GM10847 (cell line): ENCODE results near the gene EGFL8.

Experiments
- POLR2A ChIP-seq: IDR thresholded peaks from 2 replicates; pipeline ENCODE4 v1.6.1; 2011; ENCODE audit not compliant: insufficient read length; ENCODE audit errors: extremely low read depth

EGFL8 gene

DNA sequence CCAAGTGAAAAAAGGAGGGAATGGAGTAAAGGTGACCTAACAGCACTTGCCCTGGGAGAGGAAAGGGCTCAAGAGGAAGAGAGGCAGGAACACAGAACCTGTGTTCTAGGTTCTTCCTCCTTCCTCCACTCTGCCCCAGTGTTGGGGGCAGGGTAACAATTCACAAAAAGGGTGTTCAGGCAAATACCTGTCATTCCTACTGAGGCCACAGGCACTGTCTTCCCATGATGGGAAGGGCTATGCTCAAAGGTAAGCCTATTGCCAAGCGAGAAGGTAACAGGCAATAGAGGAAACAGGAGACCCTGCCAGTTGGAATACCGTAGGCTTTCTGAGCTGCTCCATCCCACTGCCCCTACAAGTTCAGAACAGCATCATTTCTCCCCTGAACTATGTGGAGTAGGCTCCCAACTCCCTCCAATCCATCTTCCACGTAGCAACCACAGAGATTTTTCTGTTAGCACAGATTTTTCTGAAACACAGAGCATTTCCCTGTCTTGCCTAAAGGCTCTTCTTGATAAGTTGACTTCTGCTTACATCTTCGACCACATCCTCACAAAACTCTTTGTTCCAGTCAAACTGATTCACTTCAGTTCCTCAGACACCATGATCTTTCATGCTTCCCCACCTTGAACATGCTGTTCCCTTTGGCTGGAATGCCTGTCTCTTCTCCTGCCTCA is 8.8 kb downstream of the EGFL8 start:
- TF ChIP-seq POLR2A = no peak

DNA sequence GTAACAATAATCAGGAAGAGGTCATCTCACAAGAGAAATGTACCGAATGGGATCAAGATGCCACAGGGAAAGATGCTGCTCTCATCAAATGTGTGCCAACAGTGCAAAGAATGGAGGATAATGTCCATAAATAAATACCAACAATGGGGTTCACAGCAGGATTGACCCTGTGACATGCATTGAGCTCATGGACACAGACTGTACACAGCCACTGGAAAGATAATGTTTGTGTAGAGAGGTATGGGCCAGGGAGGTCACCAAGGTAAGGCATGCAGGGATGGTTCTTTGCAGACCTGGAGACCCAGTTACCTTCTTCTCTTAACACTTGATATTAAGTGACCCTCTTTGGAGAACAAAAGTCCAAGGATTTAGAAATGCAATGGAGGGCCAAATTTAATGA is 10.0 kb downstream of the EGFL8 start:
- TF ChIP-seq POLR2A = no peak

DNA sequence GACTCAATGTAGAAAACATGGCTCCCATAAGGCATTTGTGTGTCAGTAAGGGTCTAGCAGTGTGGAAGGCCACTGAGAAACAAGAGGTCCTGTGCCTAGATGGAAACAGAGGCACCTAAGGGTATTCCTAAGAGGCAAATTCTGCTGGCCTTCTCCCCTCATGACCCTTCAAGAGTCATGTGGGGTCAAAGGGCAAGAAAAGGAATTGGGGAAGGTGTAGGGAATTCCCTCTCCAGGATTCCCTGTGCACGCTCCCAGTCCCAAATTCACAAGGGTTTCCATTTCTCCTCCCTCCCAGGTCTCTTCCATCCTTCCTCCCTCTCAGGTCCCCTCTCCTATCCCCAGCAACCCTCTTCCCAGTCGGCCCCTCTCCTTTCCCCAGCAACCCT is 10.9 kb downstream of the EGFL8 start:
- TF ChIP-seq POLR2A = no peak

DNA sequence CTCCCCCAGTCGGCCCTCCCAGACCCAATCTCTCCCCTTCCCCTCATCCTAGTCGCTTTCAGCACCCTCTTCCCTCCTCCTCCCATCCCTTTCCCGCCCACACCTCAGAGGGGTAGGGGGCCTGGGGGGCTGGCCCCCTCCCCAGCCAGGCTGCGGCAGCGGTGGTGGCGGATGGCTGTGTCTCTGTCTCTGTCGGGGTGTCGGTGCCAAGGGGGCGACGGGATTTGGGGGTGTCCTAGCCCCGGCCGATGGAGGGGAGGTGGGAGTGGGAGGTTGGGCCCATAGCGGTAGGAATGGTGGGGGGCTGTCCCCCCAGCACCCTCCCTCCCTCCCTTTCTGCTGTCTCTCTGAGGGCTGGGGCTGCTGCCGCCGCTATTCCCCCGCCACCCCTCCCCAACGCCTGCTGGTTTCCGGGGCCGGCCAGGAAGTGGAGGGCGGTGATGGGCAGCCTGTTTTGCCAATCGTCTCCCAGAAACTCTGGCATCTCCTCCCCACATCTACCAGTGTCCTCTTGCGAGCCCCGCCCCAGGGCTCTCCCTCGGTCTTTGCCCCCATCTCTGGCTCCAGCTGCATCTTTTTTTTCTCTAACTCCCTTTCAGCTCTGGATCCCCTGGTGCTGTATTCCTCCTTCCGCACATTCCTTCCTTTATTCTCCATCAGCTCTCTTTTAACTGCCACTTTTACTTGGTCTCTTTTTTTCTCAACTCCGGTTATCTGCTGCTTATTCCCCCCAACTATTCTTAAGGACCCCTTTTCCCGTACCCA is 11.5 kb downstream of the EGFL8 start, which contains the start of gene AGPAT1:
Gene AGPAT1, minus strand, starts transcription at position 374 of the 765 bp plus-strand sequence. CDS start 4,588 bp downstream, outside the sequence.
- TF ChIP-seq POLR2A = peak; percentile 56

DNA sequence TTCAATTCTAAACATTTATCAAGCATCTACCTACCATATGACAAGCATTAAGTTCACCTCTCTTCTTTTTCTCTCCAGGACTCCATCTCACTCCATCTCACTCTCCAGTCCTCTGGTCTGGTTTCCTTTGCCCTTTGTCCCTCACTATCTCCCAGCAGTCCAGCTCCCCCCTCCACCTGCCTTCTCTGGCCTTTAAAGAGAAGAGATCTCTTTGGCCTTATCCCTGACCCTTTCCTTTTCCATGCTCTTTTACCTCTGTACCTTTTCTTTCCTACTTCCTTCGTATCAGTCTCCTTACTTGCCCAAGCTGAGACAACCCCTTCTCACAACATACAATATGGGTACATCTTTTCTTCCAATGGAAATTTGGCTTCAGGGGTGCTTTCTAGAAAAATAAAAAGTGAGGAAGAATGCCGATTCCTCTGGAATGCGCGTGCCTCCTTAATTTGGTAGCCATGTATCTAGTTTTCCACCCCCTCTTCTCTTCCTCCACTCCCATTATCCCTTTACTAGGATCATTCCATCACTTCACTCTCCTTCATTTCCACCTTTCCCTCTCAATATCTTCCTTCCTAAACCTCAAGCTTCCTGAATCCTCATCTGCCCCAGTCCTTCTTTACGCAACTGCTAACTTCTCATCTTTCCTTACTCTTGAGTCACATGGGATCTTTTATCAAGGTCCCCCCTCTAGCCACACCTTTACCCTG is 12.2 kb downstream of the EGFL8 start:
- no peak for TF ChIP-seq POLR2A

DNA sequence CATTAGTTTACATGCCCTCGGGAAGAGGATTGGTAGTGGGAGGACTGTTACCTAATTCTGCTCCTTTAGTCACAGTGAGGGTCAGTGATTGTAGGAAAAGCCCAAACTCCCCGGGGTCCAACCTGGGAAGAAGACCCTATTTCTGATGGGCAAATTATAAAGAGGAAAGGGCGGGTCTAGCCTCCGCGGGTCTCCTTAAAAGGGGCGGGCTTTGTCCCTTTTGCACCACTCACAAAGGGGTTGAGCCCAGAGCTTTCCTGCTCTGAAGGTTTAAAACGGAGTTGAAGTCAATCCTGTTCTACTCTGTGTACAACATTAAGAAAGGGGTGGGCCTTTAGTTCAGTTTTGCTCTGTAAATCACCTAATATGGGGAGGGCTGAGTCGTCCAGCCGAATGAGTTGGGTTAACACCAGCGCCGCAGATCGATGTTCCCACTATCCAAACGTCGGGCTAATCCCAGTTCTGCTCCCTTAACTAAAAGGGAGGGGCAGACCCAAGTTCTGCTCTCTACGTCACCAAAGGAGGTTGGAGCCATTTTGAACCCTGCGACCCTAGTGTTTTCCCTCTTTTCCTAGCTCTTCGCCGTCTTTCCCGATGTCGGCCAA is 12.9 kb downstream of the EGFL8 start:
- peak; percentile 1 for TF ChIP-seq POLR2A

DNA sequence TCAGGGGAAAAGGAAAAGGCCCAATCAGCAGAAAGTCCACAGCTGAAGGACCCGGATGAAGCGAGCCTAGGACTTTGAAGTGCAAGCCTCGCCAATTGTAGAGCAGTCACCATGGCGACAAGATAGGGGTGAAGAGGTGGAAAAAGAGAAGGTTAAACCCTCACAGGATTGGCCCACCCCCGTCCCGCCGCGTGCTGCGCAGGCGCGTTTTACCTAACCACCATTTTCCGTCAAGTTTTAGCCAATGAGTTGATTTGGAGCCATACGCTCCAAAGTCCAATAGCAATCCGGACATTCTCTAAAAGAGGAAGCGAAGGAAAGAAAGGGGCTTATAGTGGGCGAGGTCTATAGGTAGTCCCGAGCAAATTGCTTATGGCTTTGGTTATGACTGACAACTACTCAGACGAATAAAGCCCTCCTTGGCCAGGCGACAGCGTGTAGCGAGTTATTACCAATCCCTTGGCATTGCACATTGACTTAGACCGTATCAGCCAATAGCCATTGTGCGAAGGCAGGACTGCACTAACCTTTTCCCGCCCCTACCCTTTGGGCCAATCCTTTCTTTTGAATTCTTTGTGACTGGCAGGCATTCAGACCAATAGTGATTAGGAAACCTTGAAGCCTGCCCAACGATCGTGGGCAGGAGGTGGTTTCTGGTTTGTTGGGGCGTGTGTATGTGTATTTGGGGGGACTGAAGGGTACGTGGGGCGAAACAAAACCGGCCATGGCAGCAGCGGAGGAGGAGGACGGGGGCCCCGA is 13.6 kb downstream of the EGFL8 start, which contains the start of gene RNF5:
Gene RNF5, plus strand, starts transcription at position 618 of the 759 bp plus-strand sequence. Its CDS starts 107 bp downstream, at position 725.
- peak; percentile 1 for TF ChIP-seq POLR2A

DNA sequence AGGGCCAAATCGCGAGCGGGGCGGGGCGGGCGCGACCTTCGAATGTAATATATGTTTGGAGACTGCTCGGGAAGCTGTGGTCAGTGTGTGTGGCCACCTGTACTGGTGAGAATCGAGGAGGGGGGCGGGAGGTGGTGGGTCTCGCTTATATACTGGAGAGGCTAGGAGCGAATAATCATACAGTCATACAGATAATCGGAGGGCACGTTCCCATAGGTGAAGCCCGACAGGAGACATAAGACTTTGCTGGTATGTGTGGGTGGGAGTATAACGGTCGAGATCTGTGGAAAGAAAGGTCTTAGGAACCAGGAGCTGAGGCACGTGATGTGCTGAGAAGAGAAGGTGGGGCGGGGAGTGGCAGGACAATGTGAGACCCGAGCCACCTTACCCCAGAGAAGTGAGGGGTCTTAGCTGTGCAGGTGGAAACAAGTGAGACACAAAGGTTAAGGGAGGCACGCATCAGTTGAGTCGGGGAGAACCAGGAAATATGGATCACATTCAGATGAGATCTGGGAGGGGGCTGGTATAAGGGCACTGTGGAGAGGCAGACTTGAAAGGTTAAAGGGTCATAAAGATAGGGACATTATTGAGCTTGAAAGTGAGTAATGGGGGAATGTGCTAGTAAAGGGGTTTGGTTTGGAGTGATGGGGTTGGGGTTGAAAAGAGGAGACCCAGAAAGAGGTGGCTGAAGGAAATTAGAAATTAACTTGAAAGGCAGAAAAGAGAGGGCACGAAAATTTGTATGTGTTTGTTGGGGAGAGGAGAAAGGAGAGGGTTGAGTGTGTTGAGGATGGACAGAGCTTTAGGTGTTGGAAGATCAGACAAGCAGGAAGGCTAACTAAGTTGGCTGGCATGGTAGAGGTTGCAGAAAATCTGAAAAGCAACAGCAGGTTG is 14.4 kb downstream of the EGFL8 start:
- no peak for TF ChIP-seq POLR2A

DNA sequence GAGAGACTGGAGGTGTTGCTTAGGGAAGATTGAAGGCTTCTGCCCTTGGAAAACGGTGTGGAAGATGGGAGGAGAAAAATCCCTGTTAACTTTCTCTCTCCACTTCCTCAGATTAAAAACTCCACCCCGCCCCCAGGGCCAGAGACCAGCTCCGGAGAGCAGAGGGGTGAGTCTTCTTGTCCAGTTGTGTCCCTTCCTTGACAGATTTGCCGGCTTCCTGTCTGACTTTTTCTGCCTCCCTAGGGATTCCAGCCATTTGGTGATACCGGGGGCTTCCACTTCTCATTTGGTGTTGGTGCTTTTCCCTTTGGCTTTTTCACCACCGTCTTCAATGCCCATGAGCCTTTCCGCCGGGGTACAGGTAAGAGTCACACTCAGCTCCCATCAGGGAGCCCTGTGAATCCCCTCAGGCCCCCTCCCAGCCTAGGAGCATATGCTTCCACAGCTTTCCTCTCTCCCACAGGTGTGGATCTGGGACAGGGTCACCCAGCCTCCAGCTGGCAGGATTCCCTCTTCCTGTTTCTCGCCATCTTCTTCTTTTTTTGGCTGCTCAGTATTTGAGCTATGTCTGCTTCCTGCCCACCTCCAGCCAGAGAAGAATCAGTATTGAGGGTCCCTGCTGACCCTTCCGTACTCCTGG is 15.5 kb downstream of the EGFL8 start:
- no peak for TF ChIP-seq POLR2A

DNA sequence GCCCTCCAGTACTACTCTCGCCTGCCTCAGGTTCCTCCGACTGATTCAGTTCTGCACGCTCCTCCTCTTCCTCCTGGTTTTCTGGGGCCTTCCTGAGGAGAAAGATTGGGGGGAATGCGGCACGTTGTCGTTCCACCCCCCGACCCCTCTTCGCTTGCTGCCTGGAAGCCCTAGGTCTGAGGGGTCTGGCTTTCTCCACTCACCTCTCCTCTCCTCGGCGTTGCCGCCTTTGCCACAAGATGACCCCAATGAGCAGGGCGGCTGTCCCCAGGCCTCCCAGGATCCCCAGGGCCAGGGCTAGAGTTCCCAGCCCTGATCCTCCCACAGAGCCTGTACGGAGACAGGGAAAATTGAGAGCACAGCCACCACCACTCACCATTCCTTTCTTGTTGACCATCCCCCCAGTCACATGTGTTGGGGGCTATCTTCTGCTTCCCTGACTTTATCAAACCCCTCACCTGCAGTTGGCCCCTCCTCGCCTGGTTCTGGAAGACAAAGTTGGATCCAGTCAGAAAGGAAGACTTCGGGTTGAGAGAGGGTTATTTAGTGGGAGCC is 16.8 kb downstream of the EGFL8 start:
- no peak for TF ChIP-seq POLR2A

DNA sequence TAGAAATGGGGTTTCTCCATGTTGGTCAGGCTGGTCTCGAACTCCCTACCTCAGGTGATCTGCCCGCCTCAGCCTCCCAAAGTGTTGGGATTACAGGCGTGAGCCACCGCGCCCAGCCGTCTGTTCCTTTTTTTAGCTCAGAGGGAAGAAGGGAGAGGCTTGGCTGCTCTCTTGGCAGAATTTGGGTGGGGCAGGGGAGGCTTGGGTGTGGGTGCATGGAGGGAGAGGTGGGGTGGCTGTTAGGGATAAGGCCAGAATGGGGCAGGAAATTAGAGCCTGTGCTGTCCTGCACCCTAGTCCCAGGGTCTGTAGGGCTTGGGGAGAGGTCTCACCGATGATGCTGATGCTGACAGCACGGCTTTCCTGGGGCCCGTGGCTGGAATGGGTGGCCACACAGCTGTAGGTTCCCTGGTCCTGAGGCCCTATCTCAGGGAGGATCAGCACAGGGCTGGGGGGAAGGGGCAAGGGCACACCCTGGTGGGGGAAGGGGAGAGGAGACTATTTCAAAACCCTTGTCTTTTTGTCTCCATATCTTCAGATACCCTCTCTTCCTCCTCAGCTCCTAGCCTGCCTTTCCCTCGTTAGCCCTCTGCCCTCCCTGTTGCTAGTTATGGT is 17.6 kb downstream of the EGFL8 start:
- TF ChIP-seq POLR2A = no peak

DNA sequence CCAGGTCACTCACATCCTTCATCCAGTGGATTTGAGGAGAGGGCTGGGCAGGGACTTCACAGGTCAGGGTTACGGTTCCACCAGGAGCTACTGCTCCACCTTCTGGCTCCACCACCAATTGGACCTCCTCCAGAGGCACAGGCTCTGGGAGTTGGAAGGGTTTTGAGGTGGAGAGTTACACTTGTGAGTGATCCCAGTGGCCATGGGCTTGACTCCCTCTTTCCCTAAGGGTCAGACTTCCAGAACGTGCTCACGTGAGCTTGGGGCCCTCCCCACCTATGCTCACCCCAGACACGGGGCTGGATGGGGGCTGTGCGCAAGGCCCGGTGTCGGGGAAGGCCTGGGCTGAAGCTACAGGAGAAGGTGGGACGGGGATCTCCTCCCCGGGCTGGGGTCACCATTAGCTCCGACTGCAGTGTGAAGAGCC is 18.2 kb downstream of the EGFL8 start:
- no peak for TF ChIP-seq POLR2A
